ENCODE results near the gene COX7A2. TPM values are rescaled to one million over a fixed set of nuclear protein-coding genes. Genes with fewer than 3 reads are reported as not detected.

Gene COX7A2
- total RNA-seq, 1 donor from 2014 or later, result 128 TPM

DNA sequence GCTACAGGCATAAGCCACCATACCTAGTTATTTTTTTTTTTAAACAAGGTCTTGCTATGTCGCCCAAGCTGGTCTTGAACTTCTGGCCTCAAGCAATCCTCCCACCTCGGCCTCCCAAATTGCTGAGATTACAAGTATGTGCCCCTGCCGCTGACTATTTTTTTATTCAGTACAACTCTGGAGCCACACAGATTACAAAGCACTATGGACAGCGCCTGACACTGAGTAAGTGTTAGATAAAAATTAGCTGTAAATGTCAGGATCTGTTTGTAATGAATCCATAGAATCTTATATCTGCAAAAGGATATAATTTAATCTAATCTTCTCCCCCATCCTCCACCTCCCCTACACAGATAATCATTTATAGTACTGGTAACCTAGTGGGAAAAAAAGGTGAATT is 22.5 kb downstream of the COX7A2 start:
- no peak for DNase-seq (ENCODE audit: low read depth, low spot score)

- DNase-seq (ENCODE audit: low read depth, low spot score), result no peak
These were observed 23.2 kb downstream of the COX7A2 start for GRCh38 chr6:75220357-75220756.

- no peak for DNase-seq (ENCODE audit: low read depth, low spot score)
These were observed 24.3 kb downstream of the COX7A2 start for GRCh38 chr6:75219263-75219662.

DNA sequence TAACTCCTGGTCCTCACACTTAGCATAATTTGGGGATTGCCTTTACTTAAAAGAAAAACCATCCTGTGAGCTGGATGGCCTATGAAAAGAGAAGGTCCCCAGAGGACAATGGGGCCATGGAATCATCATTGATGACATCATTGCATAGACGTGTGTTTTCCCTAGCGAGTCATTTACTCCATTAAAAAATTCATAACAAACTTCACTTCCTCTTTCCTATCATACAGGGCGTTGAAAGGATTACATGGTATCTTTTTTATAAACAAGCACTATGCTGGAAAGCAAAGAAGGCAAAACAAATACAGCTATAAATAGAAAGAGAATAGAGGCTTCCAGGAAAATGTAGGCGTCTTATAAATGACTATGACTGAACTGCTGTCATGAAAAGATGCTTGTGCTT is 26.4 kb downstream of the COX7A2 start:
- DNase-seq (ENCODE audit: low read depth, low spot score), result no peak

DNA sequence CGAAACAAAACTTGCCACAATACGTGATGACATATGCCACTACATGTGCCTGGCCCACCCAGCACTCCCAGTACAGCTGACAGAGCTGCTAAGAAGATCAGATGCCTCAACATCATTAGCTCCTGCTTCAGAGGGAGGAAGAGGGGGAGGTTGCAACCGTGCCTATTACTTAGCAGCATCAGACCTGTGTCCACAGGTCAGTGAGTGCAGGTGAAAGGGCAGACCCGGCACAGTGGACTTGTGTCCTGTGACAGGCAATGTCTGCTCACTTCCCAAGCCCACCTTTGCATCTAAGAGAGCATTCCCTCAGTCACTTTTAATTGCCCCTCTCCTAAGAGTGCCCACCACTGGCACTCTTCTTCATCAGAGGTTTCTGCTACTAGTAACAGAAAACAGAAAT is 28.3 kb downstream of the COX7A2 start:
- DNase-seq (ENCODE audit: low read depth, low spot score), result no peak

- no peak for DNase-seq (ENCODE audit: low read depth, low spot score)
These were observed 29.9 kb downstream of the COX7A2 start for GRCh38 chr6:75213732-75214131.

DNA sequence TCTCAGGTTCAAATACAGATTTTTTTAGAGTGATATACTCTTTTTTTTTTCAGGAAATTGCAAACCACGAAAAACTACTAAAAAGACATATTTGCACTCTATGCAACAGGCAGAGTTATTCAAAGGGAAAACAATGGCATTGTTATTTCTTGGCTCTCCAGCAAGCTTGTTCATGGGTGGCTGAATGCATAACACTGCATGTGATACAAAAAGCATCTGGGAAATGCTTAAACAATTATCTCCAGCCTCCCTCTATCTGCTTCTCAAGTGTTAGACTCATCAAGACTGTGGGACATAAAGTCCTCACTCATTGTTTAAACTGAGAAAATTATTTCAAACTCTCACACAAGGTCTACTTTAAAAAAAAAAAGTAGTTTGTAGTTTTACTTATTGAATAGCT is 30.5 kb downstream of the COX7A2 start:
- no peak for DNase-seq (ENCODE audit: low read depth, low spot score)

DNA sequence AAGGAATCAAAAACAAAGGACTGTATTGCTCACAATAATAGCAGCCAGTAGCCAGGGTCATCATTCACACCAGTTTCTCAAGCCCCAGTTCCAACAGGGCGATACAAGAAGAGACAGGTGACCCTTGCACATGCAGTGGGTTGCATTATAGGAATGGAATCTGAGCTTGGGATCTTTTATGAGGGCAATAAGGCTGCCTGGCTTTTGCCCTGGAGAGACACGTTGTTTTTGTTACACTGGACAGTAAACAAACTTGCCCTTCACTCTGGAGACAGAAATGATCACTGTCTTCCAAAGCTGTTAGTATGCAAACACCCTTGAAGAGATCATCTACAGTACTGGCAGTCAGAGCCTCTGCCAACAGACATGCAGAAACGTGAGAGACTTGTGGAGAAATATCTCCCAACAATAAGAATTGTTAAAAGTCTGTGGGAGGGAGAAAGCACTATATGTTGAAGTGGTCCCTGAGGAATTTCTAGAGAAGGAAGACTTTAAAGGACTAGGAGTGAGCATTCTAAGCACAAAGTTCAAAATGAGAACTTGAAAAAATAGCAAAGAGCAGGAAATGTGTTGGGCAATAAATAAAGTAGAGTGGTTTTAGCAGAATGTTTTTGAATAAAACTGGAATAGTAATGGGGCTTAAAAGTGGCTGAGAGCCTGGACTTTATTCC is 31.5 kb downstream of the COX7A2 start:
- no peak for DNase-seq (ENCODE audit: low read depth, low spot score)

GRCh38 chr6:75210885-75211739 is 32.5 kb downstream of the COX7A2 start:
- no peak for DNase-seq (ENCODE audit: low read depth, low spot score)

DNA sequence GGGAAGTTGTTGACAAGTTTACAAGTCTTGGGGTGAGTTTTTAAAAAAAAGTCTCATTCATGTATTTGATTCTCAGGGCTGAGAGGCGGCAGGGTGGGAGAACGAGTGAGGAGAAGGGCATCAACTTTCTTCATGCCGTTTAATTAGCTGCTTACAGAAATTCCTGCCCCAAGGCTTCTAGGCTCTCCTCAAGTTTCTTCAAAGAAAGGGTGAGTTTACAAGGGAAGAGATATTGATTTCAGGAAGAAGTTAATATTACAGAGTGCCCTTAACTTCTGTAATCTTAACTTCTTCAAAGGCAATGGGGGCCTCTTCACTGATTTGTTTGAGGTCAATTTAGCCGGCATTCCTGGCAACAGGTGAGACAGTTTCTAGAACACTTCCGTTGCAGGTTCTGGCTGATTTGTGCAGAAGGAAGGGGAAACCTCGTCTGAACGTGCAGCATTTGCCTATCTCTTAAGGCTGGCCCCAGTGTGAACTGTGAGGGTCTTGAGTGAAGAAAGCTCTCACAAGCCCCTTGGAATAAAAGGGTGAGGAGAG is 34.3 kb downstream of the COX7A2 start:
- DNase-seq (ENCODE audit: low read depth, low spot score), result no peak

DNA sequence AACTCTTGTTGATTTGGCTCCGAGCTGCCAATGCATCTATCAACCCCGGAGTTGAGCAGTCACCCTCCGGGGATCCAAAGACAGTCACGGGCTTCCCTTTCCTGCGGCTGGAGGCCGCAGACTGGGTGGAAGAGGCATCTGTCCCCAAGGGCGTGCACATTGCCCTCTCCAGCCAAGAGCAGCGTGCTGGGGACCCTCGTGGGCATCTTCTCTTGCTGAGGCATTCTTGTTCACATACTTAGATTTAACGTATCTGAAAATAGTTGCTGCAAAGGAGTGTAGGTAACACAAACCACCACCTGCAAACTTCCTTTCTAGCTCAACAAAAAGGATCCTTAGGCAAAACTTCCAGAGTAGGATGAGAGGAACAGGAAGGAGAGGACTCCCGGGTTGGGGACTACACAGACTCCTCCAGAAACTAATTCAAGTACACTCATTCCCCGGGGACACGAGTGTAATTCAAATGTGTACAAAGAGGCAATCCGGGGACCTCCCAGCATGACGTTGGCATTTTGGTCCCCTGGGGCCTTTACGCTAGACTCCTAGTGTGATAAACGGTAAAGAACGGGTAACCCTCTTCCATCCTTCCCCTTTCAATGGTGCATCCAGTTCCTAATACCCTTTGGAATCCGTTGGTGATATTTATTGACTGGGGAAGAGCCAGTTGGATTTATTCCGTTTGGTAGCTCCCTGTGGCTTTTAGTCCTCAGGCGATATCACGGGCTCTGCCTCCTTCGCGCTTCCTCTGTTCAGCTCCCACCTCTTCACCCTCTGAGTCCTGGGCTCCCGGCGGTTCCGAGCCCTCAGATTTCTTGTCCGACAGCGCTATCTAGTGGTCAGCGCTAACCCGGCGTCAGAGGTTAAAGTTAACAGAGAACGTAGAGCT is 35.1 kb downstream of the COX7A2 start:
- no peak for DNase-seq (ENCODE audit: low read depth, low spot score)

- no peak for DNase-seq (ENCODE audit: low read depth, low spot score)
These were observed 36.8 kb downstream of the COX7A2 start for GRCh38 chr6:75206576-75207342.

DNA sequence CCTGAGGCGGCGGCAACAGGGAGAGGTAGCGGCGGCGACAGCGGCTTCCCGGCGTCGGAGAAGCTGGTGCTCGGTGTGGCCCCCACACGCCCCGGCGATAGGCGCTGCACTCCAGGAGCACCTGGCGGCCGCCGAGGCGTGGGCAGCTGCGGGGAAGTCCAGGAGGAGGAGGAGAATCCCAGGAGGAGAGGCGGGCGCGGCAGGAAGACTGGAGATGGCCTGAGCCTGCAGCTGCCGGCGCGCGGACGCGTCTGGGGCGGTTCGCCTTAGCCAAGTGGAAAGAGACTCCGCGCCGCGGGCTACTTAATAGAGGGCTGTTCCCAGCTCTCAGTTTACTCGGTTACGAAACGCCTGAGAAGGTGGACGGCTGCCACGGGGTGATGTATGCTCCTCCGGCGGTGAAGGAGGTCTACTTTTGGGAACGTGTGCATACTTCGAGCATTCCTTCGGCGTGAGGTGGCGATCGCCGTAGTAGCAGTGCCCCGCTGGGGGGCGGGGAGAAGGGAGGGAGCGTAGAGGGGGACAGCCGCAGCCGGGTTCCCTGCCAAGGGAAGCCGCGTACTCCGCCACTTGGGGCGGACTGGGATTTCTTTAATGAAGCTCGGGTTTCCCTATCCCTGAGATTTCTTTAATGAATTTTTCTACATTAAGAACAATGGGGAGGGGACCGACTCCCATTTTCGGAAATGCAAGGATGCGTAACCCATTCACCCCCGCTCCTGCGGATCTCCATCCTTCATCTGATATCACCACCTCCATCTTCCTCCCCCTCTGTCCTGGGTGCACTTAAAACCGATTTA is 37.6 kb downstream of the COX7A2 start, which contains the start of gene COL12A1:
TSS of gene COL12A1 (minus strand) at position 278 of the 800 bp plus-strand sequence. CDS start 3,261 bp downstream, outside the sequence.
- no peak for DNase-seq (ENCODE audit: low read depth, low spot score)

DNA sequence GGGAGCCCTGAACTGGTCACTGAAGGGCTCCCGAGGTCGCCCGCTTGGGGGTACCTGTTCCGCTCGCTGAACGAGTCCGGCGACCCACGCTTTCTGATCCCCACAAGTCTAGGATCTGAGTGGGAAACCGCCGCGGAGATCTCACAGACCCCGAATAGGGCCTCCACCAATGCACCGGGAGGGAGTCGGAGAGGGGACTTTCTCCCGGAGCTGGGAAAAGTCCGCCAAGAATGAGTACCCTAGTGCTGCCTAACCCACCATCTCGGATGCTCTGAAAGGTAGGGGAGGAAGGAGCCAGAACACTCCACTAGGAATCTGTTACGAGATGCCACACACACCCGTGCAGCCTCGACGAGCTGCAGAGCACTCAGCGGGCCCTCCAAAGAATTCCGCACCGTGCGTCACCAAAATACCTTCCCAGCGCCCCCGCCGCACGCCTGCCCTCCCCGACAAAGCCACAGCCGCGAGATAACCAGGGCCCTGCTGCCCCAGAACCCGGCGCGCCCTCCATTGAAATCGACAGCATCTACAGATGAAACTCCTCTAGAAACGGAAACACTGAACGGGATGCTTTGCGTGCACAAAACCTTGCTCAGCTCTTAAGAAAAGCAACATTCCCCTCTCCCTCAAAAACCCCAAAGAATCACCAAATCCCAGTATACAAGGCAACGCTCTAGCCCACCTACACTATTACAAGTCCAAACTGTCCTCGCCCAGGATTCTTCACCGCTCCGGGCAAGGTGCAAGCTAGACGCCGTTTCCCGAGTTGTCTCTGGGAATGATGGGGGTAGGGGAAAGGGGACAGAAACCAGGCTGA is 38.4 kb downstream of the COX7A2 start:
- DNase-seq (ENCODE audit: low read depth, low spot score), result no peak

DNA sequence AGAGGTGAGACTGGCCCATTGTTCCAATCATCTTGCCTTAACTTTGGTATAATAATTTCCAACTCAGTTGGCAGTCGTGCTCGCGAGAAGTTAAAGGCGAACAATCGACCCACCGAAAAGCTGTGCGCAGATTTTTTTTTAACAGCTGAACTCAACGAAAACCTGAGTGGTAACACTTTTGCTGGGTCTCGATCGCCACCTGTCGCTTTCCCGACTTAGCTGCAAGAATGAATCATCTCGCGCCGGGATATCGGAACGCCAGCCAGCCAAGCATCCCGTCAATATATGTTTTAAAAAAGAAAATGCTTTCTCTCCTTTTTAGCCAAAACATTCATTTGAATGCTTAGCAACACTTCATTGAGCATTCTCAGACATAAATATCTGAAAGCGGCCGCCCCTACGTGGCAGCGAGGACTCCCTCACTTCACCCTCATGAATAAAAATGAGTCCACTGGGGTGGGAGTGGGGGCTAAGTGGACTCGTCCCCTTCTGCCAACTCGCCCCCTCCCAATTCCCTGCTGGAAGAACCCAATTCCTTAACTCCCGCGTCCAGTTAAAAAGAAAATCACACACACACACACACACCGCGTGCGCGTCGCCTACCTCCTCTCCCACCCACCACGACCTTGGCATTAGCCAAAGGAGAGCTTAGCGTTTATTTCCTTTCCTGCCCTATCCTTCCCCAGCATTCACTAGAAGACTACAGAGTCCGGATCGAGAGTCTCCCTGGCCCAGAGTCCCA is 39.2 kb downstream of the COX7A2 start:
- DNase-seq (ENCODE audit: low read depth, low spot score), result peak; percentile 55

DNA sequence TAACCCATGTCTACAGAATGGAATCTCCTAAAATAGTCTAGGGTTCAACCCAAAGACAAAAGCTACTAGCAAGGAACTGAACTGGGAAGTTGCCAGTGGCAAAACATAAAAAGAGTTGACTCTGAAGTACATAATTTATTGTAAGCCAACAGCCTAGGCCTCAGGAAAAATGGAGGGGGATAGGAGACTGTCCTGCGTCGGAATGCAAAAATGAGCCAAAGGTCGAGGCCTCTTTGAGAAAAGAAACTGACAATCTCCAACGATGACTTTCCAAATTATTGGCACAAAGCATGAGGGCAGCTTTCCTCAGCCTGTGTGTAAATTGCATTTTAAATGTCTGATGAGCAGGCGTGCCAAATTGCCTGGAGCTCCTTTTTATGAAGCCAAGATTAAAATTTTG is 39.9 kb downstream of the COX7A2 start:
- no peak for DNase-seq (ENCODE audit: low read depth, low spot score)

DNA sequence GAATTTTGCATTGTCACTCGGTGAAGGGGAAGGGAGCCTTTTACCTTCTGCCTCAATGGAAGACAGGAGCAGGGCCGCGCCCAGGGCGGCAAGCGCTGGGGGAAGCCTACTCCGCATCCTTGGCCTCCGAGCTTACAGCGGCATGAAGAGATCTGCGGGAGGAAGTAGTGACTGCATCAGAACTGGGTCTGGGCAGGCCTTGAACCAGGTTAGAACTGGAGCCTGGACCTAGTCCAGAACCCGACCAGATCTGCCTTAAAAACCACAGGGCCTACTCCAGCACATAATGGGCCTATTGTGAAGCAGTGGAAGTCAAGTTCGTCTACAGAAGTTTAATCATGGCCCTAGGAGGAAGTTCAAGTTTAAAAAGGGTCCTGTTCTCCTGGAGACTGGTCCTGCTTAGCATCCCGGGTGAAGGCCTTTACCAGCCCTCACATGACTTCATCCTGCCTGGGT is 40.9 kb downstream of the COX7A2 start:
- DNase-seq (ENCODE audit: low read depth, low spot score), result no peak

Data from pulmonary artery endothelial cell (primary cell).